WTC11 (cell line): Measurements from ENCODE around the gene BARX2.

Source experiments
- ATF3 ChIP-seq: sonication (generic); formaldehyde crosslinking; conservative IDR thresholded peaks from 2 replicates; pipeline ENCODE4 v1.8.1; 2022; ENCODE audit warnings: mild to moderate bottlenecking, missing genetic modification reagents
- ATF6 ChIP-seq: sonication (generic); formaldehyde crosslinking; IDR thresholded peaks from 2 replicates; pipeline ENCODE4 v1.8.1; 2023; ENCODE audit warnings: mild to moderate bottlenecking, missing genetic modification reagents
- CTCF ChIP-seq: fragments of 200-600 bp; IDR thresholded peaks from 2 replicates; pipeline ENCODE4 v1.8.0; 2022; ENCODE audit warnings: antibody characterized with exemption
- E2F1 ChIP-seq: sonication (generic); formaldehyde crosslinking; IDR thresholded peaks from 2 replicates; pipeline ENCODE4 v1.8.0; 2022; ENCODE audit warnings: mild to moderate bottlenecking, missing genetic modification reagents
- FOXP1 ChIP-seq: sonication (generic); formaldehyde crosslinking; IDR thresholded peaks from 2 replicates; pipeline ENCODE4 v1.8.0; 2022; ENCODE audit warnings: missing genetic modification reagents, mild to moderate bottlenecking, moderate library complexity, borderline replicate concordance
- MAX ChIP-seq: sonication (generic); formaldehyde crosslinking; IDR thresholded peaks from 2 replicates; pipeline ENCODE4 v1.8.0; 2022; ENCODE audit warnings: mild to moderate bottlenecking, missing genetic modification reagents
- MLX ChIP-seq: sonication (generic); formaldehyde crosslinking; IDR thresholded peaks from 2 replicates; pipeline ENCODE4 v1.8.1; 2023; ENCODE audit warnings: mild to moderate bottlenecking, missing genetic modification reagents, moderate library complexity
- NFYB ChIP-seq: sonication (generic); formaldehyde crosslinking; conservative IDR thresholded peaks from 2 replicates; pipeline ENCODE4 v1.8.0; 2022; ENCODE audit warnings: low read depth, missing genetic modification reagents
- OVOL2 ChIP-seq: fragments of 250-450 bp; sonication (Bioruptor Pico); IDR thresholded peaks from 2 replicates; pipeline ENCODE4 v1.9.0; 2021; ENCODE audit warnings: mild to moderate bottlenecking, borderline replicate concordance
- SP1 ChIP-seq: sonication (generic); formaldehyde crosslinking; conservative IDR thresholded peaks from 2 replicates; pipeline ENCODE4 v1.8.1; 2022; ENCODE audit warnings: missing genetic modification reagents
- TP53 ChIP-seq: sonication (generic); formaldehyde crosslinking; IDR thresholded peaks from 2 replicates; pipeline ENCODE4 v1.8.1; 2023; ENCODE audit warnings: mild to moderate bottlenecking, missing genetic modification reagents

GRCh38 chr11:129388824-129389223 is 13.2 kb downstream of the BARX2 start:
- TF ChIP-seq CTCF: no peak
- no peak for TF ChIP-seq NFYB (CRISPR knock-in tag)
- TF ChIP-seq MAX (CRISPR knock-in tag): no peak
- TF ChIP-seq ATF6 (CRISPR knock-in tag): no peak
- no peak for TF ChIP-seq TP53
- TF ChIP-seq ATF3 (CRISPR knock-in tag): no peak
- TF ChIP-seq FOXP1 (CRISPR knock-in tag): no peak
- TF ChIP-seq OVOL2 (CRISPR knock-in tag): no peak
- TF ChIP-seq SP1 (CRISPR knock-in tag): no peak
- TF ChIP-seq E2F1 (CRISPR knock-in tag): no peak
- no peak for TF ChIP-seq MLX
